SW 1271 (cell line): ENCODE data around the gene TFCP2L1.
A peak's percentile ranks its signal among the peaks of the same experiment; 100 is the strongest.
"Not testable (repeated sequence)": the region's sequence is repeated elsewhere in the genome, so short reads cannot be mapped to it uniquely, and the experiment has no call there.

Experiments used
- DNase-seq, 2 experiments: peaks; one replicate each; lab custom pipeline; 2025; lab: John Stamatoyannopoulos, UW

TFCP2L1 gene

GRCh38 chr2:121242175-121242875 lies 42.7 kb downstream of the TFCP2L1 start:
- DNase-seq: no peak

GRCh38 chr2:121241466-121241865 lies 43.5 kb downstream of the TFCP2L1 start:
- no peak for DNase-seq

GRCh38 chr2:121240436-121240835 lies 44.6 kb downstream of the TFCP2L1 start:
- no peak for DNase-seq

GRCh38 chr2:121239969-121240368 lies 45.0 kb downstream of the TFCP2L1 start:
- no peak for DNase-seq

GRCh38 chr2:121239471-121239870 lies 45.5 kb downstream of the TFCP2L1 start:
- DNase-seq: no peak

GRCh38 chr2:121238828-121239227 lies 46.2 kb downstream of the TFCP2L1 start:
- DNase-seq: no peak

- DNase-seq: no peak
These were observed 46.9 kb downstream of the TFCP2L1 start for GRCh38 chr2:121237980-121238665.

GRCh38 chr2:121237336-121237979 lies 47.5 kb downstream of the TFCP2L1 start:
- DNase-seq: no peak

GRCh38 chr2:121236650-121237180 lies 48.3 kb downstream of the TFCP2L1 start:
- no peak for DNase-seq

- no peak for DNase-seq
These were observed 48.8 kb downstream of the TFCP2L1 start for GRCh38 chr2:121236101-121236640.

GRCh38 chr2:121235542-121235941 lies 49.5 kb downstream of the TFCP2L1 start:
- no peak for DNase-seq

- no peak for DNase-seq
These were observed 50.2 kb downstream of the TFCP2L1 start for GRCh38 chr2:121234791-121235190.

- DNase-seq: no peak
These were observed 50.9 kb downstream of the TFCP2L1 start for GRCh38 chr2:121234144-121234543.

GRCh38 chr2:121233486-121234110 lies 51.4 kb downstream of the TFCP2L1 start:
- DNase-seq: no peak

- no peak for DNase-seq
These were observed 52.3 kb downstream of the TFCP2L1 start for GRCh38 chr2:121232626-121233265.

- no peak for DNase-seq
These were observed 53.5 kb downstream of the TFCP2L1 start for GRCh38 chr2:121231385-121232000.

GRCh38 chr2:121228521-121228920 lies 56.5 kb downstream of the TFCP2L1 start:
- no peak for DNase-seq

GRCh38 chr2:121227381-121228144 lies 57.4 kb downstream of the TFCP2L1 start:
- DNase-seq: not testable (repeated sequence)

- DNase-seq: not testable (repeated sequence)
These were observed 59.3 kb downstream of the TFCP2L1 start for GRCh38 chr2:121225681-121226080.

GRCh38 chr2:121220995-121221394 lies 64.0 kb downstream of the TFCP2L1 start:
- DNase-seq: peak; percentile 10 to 37
